HG02610 (cell line): ENCODE data around the gene PGP.
A peak's percentile ranks its signal among the peaks of the same experiment; 100 is the strongest.

Source experiments
- ATAC-seq: cut with Tn5 transposase; IDR thresholded peaks from one replicate; pipeline ENCODE4 v1.9.1; 2021; ENCODE audit warnings: mild to moderate bottlenecking, moderate library complexity; ENCODE audit not compliant: unreplicated experiment

The PGP gene

DNA sequence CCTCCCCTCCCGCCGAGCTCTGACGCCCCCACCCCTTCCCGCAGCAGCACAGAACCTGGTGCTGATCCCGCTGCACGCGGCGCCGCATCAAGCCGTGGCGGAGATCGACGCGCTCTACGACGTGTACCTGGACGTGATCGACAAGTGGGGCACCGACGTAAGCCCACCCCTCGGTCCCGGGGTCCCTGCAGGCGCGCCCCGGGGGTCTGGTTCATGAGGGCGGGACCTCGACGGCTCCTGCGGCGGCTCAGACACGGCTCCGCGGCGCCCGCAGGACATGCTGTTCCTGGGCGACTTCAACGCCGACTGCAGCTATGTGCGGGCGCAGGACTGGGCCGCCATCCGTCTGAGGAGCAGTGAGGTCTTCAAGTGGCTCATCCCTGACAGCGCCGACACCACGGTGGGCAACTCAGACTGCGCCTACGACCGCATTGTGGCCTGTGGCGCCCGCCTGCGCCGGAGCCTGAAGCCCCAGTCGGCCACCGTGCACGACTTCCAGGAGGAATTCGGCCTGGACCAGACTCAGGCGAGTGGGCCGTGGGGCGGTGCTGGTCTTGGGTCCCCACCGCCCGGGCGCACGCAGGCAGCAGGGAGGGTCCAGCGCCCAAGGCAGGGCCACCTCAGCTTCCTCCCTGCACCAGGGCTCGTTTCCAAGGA is 23.0 kb upstream of the PGP start:
- ATAC-seq, result no peak

DNA sequence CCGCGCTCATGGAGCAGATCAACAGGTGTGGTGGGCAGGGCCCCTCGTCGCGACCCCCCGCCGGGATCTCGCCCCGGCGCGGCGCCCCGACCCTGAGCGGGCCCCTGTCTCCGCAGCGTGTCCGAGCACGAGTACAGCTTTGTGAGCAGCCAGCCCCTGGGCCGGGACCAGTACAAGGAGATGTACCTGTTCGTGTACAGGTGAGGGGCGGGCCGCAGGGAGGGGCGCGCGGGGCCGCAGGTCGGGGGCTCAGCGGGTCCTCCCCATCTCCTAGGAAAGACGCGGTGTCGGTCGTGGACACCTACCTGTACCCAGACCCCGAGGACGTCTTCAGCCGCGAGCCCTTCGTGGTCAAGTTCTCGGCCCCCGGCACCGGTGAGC is 22.5 kb upstream of the PGP start:
- no peak for ATAC-seq

DNA sequence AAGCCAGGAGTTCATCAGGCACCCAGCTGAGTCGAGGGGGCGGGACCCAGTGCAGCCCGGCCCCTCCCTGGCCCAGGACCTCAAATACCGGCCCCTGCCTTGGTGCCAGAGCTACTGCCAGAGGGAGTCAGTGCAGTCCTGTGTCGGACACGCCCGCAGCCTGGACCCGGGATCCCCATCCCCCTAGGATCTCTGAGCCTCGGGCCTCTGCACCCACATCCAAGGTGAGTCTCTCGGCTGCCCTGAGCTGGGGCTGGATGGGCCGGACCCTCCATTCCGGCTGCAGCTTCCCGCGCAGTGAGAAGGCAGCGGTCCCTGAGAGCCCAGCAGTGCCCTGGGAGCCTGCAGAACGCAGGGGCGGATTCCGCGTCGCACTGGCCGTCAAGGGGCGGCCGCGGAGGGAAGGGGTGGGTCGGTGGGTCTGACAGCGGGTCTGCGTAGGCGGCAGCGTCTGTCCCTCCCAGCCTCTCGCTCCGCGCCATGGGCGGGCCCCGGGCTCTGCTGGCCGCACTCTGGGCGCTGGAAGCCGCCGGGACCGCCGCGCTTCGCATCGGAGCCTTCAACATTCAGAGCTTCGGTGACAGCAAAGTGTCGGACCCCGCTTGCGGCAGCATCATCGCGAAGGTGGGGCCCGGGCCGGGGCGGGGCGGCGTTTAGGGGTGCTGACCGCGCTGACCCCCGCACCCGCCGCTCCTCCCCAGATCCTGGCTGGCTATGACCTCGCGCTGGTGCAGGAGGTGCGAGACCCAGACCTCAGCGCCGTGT is 21.9 kb upstream of the PGP start, which contains the start of gene DNASE1L2:
Gene DNASE1L2, plus strand, starts transcription at position 108 of the 765 bp plus-strand sequence. Its CDS starts 373 bp downstream, at position 481.
- no peak for ATAC-seq

DNA sequence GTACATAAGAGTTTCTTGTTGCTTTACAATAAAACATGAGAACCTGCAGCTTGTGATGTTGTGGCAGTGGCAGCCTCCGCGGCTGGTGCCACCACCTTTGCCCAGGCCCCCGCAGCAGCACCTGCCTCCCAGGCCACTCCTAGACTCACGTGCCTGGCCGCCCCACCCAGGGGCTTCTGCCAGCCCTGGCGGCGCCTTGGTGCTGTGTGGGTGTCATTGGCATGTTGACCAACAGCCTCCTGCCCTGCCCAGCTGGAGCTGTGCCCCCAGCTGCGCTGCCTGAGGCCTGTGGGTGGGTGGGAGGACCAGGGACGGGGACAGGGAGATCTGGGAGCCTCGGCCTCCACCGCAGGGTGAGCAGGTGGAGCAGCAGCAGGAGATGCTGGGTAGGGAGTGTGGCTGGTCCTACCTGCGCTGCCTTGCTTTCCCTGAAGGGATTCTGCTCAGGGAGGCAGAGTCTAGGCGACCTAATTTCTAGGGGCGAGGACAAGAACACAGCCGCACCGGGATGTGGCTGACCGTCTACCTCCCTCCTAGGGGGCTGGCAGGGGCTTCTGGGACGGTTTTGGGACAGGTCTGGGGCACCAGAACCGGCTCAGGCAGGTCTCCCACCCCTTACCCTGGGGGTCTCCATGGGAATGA is 21.2 kb upstream of the PGP start:
- no peak for ATAC-seq

DNA sequence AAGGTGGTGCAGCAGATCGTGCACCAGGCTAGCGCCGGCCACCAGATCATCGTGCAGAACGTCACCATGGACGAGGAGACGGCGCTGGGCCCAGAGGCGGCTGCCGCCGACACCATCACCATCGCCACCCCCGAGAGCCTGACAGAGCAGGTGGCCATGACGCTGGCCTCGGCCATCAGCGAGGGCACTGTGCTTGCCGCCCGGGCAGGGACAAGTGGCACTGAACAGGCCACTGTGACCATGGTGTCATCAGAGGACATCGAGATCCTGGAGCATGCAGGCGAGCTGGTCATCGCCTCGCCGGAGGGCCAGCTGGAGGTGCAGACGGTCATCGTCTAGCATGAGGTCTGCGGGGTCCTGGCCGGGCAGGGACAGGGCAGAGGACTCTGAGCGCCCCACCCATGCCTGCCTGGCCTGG is 20.6 kb upstream of the PGP start:
- no peak for ATAC-seq

DNA sequence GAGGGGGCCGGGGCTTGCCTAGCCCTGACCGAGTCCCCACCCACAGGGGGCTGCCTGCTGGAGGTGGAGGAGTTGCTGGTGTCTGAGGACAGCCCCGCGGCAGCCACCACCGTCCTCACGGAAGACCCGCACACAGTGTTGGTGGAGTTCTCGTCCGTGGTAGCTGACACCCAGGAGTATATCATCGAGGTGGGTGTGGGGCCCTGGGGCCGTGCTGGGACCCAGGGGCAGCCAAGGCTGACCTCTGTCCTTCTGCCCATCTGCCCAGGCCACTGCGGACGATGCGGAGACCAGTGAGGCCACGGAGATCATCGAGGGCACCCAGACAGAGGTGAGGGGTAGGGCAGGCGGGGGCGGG is 20.2 kb upstream of the PGP start:
- no peak for ATAC-seq

DNA sequence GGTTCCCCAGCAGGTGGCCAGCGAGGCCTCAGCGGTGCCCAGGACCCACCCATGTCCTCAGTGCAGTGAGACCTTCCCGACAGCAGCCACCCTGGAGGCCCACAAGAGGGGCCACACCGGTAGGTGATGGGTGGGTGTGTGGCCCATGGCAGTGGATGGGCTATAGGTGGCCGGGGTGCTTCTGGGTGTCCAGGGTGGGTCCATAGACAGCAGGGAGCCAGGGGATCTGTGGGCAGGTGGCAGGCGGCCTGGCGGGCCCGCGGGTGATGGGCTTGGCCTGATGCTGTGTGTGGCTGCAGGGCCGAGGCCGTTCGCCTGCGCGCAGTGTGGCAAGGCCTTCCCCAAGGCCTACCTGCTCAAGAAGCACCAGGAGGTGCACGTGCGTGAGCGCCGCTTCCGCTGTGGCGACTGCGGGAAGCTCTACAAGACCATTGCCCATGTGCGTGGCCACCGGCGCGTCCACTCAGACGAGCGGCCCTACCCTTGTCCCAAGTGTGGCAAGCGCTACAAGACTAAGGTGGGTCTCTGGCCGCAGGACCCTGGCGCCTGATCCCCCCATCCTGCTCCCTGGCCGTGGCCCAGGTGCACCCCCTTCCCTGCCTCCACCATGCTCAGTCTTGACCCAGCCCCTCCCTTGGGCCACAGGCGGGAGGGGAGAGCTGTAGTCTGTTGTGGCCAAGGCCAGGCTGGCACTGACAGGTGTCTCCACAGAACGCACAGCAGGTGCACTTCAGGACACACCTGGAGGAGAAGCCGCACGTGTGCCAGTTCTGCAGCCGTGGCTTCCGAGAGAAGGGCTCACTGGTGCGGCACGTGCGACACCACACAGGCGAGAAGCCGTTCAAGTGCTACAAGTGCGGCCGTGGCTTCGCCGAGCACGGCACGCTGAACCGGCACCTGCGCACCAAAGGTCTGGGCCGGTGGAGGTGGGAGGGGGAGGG is 19.5 kb upstream of the PGP start:
- no peak for ATAC-seq

DNA sequence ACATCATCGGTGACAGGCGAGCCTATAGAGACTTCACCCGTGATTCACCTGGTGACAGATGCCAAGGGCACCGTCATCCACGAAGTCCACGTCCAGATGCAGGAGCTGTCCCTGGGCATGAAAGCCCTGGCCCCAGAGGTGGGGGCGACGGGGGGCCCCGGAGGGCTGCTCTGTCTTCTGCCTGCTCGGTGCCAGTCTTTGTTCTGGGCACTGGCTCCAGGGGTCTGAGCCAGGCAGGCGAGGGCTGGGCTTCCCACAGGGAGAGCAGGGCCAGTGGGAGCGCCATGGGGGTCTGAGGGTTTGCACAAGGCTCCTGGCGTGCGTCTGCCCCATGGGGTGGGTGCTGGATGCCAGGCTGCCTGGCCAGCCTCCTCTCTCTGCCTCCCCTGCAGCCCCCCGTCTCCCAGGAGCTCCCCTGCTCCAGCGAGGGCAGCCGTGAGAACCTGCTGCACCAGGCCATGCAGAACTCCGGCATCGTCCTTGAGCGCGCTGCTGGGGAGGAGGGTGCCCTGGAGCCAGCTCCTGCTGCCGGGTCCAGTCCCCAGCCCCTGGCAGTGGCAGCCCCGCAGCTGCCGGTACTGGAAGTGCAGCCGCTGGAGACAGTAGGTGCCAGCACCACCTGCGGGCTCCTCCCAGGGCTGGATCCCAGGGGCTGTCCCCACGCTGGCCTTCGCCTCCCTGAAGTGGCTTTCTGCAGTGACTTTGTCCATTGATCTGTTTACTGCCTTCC is 18.6 kb upstream of the PGP start:
- ATAC-seq, result no peak

DNA sequence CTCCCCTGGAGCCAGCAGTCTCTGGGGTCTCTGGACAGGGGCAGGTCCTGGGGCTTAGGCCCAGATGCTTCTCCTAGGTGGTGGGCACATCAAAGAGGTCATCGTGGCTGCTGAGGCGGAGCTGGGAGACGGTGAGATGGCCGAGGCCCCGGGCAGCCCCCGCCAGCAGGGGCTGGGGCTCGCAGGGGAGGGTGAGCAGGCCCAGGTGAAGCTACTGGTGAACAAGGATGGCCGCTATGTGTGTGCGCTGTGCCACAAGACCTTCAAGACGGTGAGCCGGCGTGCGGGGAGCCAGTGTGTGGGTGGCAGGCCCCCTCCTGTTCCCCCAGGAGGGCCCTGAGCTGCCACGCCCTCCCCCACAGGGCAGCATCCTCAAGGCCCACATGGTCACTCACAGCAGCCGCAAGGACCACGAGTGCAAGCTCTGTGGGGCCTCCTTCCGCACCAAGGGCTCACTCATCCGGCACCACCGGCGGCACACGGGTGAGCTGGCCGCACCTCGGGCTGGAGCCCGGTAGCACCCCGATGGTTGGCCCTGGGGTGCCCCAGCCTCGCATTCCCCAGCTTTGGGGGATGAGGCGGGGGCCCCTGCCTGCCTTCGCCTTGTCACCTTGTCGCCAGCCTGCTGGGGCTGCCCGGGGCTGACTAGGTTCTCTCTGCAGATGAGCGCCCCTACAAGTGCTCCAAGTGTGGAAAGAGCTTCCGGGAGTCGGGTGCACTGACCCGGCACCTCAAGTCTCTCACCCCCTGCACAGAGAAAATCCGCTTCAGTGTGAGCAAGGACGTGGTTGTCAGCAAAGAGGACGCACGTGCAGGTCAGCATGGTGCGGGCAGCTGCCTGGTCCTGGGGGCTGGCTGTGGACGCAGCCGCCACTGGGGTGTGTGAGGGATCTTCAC is 17.7 kb upstream of the PGP start:
- ATAC-seq, result no peak

DNA sequence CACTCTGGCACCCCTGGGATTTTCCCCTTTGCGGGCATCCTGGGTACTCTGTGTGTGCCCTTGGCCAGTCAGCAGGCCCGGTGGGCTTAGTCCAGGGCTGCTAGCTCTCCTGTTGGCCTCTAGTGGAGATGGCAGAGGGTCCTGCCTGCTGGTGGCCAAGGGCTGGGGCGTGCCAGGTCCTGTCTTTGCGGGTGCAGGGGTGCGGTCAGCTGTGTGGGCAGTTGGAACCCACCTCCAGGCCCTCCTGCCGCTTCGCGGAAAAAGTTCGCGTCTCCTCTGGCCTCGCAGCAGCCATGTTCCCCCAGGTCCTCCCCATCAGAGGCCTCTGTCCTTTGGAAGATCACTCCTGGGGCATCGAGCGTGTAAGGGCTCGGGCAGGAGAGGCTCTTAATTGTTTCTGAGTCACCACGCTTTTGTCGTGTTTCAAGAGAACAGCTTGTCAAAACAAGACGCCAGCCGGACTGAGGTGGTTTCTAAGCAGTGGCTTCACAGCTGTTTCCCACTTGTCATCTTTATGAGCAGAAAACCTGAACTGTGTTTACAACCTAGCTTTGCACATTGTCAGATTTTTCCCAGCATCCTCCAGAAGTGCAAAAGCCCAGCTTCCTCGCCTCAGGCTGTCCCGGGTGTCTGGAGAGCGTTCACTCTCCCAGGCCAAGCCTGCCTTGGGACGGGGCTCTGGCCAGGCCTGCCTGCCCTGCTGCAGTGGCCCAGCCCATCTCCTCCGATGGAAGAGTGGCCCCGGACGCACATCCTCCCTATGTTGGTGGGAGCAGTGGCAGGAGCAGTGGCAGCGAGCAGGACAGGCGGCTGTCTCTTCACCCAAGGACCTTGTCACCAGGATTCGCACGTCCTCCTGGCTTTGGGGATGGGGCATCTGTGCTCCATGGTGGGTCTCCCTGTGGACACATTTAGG is 16.6 kb upstream of the PGP start:
- ATAC-seq, result no peak

DNA sequence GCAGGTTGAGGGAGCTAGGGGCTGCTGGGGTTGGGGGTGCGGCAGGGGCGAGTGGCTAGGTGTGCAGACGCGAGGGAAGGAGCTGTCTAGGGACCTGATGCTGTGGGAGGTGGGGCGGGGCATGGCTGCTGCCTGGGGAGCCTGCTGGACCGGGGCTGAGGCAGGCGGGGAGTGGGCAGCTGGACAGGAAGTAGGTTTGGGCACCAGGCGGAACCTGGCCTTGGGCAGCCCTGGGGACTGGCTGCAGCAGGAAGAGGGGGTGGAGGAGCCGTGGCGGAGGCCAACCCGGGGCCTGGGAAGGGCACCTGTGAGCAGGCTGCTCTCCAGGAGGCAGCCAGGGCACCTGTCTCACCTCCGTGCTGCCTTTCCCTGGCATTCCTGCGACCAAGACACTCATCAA is 15.7 kb upstream of the PGP start:
- no peak for ATAC-seq

DNA sequence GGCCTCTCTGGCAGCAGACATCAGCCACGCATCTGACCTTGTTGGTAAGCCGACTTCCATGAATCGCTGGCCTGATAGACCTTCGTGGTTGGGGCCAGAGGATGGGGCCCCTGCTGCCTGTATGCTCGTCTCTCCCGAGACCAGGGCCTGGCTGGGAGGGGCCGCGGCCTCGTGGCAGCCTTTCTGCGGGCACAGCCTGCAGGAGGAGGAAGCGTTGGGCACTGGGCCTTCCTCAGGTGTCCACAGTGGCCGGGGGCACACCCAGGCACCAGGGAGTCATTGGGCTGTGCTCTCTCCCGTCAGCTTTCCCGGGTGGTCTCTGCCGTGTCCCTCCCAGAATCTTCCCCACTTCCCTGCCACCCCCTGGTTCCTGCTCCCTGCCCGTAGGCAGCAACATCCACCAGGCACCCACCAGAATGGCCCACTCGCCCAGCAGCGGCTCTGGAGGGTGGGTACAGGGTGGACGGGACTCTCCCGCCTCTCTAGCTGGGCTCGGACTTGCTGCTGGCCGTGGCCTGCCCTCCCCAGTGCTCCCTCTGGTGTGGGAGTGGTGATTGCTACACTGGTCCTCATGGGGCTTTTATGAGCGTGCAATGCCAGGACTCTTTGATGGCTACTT is 15.1 kb upstream of the PGP start:
- ATAC-seq, result no peak

DNA sequence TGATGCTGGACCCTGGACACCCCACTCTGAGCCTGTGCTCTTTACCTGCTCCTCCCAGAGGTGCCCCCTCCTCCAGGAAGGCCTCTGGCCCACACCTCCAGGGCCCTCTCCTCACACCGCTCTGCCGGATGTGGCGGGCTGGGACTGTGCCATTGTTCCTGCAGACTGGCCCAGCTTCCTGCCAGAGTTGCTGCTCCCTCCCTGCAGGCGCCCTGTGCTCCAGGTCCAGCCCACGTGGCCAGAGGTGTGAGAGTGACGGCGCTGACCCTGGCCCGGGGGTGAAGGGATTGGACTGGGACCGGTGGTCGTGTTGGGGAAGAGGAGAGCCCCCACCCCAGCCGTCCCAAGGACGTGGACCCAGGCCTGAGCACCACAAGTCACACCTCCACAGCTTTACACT is 14.5 kb upstream of the PGP start:
- ATAC-seq, result no peak

DNA sequence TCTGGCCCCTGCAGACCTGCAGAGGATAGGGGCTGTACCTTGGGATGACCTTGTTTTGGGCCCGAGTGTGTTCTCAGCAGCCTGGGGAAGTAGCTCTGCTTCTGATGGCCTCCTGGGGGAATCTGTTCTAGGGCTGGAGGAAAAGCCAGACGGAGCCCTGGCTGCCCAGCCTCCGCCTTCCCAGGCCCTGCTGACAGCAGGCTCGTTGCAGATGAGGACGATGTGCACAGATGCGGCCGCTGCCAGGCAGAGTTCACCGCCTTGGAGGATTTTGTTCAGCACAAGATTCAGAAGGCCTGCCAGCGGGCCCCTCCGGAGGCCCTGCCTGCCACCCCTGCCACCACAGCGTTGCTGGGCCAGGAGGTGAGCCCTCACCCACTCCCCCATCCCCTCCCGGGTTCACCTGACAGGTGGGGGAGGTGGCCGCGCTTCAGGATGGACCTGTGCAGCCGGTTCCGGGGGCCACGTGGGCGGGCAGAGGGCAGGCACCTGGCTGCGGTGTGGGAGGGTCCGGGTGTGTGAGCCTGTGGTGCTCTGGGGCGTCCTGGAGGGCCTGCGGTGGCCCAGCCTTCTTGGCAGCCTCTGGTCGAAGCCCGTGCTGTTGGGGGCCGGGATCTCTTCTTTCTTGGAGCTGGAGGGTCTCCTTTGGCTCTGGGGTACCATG is 13.7 kb upstream of the PGP start:
- ATAC-seq, result no peak

DNA sequence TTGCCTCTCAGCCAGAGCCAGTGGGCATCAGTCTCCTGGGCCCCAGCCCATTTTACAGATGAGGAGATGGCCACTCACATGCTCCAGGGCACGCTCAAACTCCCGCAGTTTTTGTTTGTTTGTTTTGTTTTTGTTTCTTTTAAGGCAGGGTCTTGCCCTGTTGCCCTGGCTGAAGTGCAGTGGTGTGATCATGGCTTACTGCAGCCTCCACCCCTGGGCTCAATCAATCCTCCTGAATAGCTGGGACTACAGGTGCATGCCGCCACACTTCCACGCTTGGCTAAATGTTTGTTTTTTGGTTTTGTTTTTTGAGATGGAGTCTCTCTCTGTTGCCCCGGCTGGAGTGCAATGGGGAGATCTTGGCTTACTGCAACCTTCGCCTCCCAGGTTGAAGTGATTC is 12.3 kb upstream of the PGP start:
- ATAC-seq, result no peak

DNA sequence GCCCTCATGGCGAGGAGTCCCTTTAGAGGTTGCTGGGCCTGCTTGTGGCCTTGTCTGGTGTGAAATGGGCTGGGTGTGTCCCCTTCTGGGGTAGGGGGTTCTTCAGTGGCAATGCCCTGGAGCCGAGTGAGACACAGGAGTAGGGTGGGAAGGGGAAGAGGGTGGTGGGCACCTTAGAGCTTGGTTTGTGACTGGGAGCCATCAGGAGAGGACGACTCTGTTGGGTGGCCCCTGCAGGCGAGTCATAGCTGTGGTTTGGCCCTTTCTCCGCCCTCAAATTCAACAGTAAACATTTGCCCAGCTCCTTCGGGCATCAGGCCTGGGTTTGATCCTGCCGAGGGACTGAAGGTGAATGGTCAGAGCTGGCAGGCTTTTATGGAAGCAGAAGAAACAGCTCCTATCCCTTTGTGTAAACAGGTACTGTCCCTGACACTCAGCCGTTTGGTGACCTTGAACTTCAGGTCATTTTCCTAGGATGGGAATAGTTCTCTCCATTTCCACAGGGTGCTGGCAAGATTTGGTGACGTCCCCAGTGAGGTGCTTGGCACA is 11.7 kb upstream of the PGP start:
- no peak for ATAC-seq

DNA sequence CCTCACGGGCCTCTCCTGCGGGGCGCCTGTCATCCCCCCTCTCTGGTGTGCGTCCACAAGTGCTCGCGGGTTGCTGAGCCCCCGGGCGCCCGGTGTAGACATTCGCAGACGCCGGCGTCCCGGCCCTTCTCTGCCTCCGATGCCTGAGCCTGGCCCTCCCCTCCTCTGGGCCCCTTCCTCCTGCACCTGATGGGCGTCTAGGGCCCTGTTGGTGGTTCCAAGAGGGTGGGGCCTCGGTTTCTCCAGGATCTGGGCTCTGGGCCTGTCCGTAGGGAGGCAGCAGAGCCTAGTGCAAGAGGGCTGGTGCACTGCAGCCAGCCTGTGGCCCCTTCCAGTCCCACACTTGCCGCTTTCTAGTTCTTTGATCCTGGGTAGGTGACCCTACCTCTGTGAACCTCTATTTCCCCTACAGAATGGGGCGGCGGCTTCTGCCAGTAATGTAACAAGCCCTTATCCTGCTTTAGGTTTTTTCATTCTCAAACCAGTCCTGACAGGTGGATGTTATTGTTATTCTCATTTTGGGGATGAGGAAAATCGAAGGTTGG is 9.4 kb upstream of the PGP start:
- ATAC-seq, result peak; percentile 8
